Natural killer cell (primary cell): ENCODE data around the gene PDE4D. TPM values are rescaled to one million over a fixed set of nuclear protein-coding genes. Genes with fewer than 3 reads are reported as not detected.

Source experiments
- ATAC-seq, 3 donors: fragments of 150-1000 bp in 2 of 3; fragments of 200-7000 bp in 1 of 3; cut with Tn5 transposase; 1 replicate in 1 of 3; 2 replicates in 2 of 3; pipeline ENCODE4 v1.10.0; 2021; ENCODE audit warnings: mild to moderate bottlenecking in 2 of 3, moderate library complexity in 2 of 3
- DNase-seq, 2 donors: peaks; one replicate each; pipeline versions ENCODE4 v3.0.0 to v3.0.0-alpha.2; 2013 to 2021; ENCODE audit warnings: mixed read lengths in 1 of 2
- H3K27ac ChIP-seq: one replicate; pipeline ENCODE4 v1.5.1; 2013; ENCODE audit warnings: mild to moderate bottlenecking, low read length
- H3K27me3 ChIP-seq: one replicate; pipeline ENCODE4 v1.6.1; 2013; ENCODE audit warnings: low read length; ENCODE audit not compliant: control insufficient read depth, insufficient read depth
- H3K36me3 ChIP-seq: one replicate; pipeline ENCODE4 v1.6.1; 2013; ENCODE audit warnings: low read length; ENCODE audit not compliant: control insufficient read depth, insufficient read depth
- H3K4me1 ChIP-seq: one replicate; pipeline ENCODE4 v1.6.1; 2013; ENCODE audit warnings: low read length; ENCODE audit not compliant: control insufficient read depth, insufficient read depth
- H3K4me3 ChIP-seq: one replicate; pipeline ENCODE4 v1.5.1; 2013; ENCODE audit warnings: low read length
- H3K9me3 ChIP-seq: one replicate; pipeline ENCODE4 v1.6.1; 2013; ENCODE audit warnings: low read length; ENCODE audit not compliant: control insufficient read depth, insufficient read depth
- H3K27ac Mint-ChIP-seq, 2 donors: one replicate each; pipeline ENCODE4 v1.8.0; 2022; ENCODE audit warnings: mild to moderate bottlenecking in 2 of 2, mixed read lengths in 2 of 2, moderate library complexity in 1 of 2
- H3K27me3 Mint-ChIP-seq, 2 donors: one replicate each; pipeline ENCODE4 v1.8.0; 2022; ENCODE audit warnings: low read depth in 2 of 2, mixed read lengths in 2 of 2
- H3K36me3 Mint-ChIP-seq: one replicate; pipeline ENCODE4 v1.8.0; 2022; ENCODE audit warnings: mixed read lengths
- H3K4me1 Mint-ChIP-seq, 2 donors: one replicate each; pipeline ENCODE4 v1.8.0; 2022; ENCODE audit warnings: mixed read lengths in 2 of 2
- H3K4me3 Mint-ChIP-seq: one replicate; pipeline ENCODE4 v1.8.0; 2022; ENCODE audit warnings: mild to moderate bottlenecking, moderate library complexity, mixed read lengths
- H3K9me3 Mint-ChIP-seq, 2 donors: one replicate each; pipeline ENCODE4 v1.8.0; 2022; ENCODE audit warnings: mixed read lengths in 2 of 2
- WGBS: methylation state at CpG from one replicate; pipeline ENCODE4 v1.1.7; 2013; ENCODE audit warnings: missing lambda C conversion rate; ENCODE audit not compliant: insufficient coverage; 5-methylcytosine and 5-hydroxymethylcytosine counted together
- intact Hi-C: fragments of 100-400 bp; cut with micrococcal nuclease; formaldehyde crosslinking; loops from one replicate; pipeline ENCODE4 v1.14.2; 2022
- total RNA-seq, 4 donors: library from RNA; stranded (reverse); fragments of 120-200 nt in 1 of 4; gene quantifications; one replicate each; pipeline versions ENCODE4 v1.2.3 to v1.2.4, GENCODE V29; 2013 to 2022
- TF ChIP-seq, protein P1 (sequence below): fragments of 200-600 bp; IDR thresholded peaks from one replicate; pipeline ENCODE4 v1.8.0; 2022; ENCODE audit warnings: antibody characterized with exemption

Gene PDE4D
- total RNA-seq, 3 donors from 2014 or later (not counting 1 experiment from before 2014, with no cell fraction given), result 109 to 170 (median 116) TPM

DNA sequence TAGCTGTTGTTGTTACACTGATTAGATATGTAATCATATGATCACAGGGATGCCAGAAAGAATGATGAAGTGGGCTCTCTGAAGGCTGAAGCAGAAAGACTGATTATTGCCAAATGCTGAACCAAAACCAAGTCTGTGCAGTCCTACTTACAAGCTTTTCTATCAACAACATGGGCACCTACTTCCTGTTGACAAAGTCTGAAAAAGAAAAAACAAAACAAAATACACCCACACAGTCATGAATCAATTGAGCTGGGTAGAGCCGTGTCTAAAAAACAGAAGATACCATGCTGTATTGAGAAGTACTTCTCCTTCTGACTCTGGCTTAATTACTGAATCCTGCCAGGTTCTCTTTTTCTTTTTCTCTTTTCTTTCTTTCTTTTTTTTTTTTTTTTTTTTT is 947.3 kb downstream of the PDE4D start:
- H3K4me3 ChIP-seq, result no peak overlapping the region
- Mint-ChIP-seq H3K27me3 (peaks cover 0 to 23% of the 10 kb centered on the region in 2 donors), H3K9me3 (no peaks in the 10 kb centered on the region), H3K4me1 (no peaks in the 10 kb centered on the region), H3K36me3 (no peaks in the 10 kb centered on the region), H3K4me3 (no peak overlapping the region), H3K27ac (no peak overlapping the region)
- no peaks in the 10 kb centered on the region for H3K4me1 ChIP-seq
- WGBS, result 83% methylated on average over 1 of the region's 1 CpG
- DNase-seq, result no peak
- TF ChIP-seq, protein P1, sequence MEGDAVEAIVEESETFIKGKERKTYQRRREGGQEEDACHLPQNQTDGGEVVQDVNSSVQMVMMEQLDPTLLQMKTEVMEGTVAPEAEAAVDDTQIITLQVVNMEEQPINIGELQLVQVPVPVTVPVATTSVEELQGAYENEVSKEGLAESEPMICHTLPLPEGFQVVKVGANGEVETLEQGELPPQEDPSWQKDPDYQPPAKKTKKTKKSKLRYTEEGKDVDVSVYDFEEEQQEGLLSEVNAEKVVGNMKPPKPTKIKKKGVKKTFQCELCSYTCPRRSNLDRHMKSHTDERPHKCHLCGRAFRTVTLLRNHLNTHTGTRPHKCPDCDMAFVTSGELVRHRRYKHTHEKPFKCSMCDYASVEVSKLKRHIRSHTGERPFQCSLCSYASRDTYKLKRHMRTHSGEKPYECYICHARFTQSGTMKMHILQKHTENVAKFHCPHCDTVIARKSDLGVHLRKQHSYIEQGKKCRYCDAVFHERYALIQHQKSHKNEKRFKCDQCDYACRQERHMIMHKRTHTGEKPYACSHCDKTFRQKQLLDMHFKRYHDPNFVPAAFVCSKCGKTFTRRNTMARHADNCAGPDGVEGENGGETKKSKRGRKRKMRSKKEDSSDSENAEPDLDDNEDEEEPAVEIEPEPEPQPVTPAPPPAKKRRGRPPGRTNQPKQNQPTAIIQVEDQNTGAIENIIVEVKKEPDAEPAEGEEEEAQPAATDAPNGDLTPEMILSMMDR, result no peak
- intact Hi-C loops, result no loop called here
- no peaks in the 10 kb centered on the region for H3K27me3 ChIP-seq
- H3K9me3 ChIP-seq, result no peaks in the 10 kb centered on the region
- no peak overlapping the region for H3K27ac ChIP-seq
- no peak for ATAC-seq
- H3K36me3 ChIP-seq, result no peaks in the 10 kb centered on the region

GRCh38 chr5:58944221-58944620 is 949.3 kb downstream of the PDE4D start:
- intact Hi-C loops, result no loop called here
- Histone ChIP-seq H3K27ac (no peak overlapping the region), H3K4me3 (no peak overlapping the region), H3K9me3 (no peaks in the 10 kb centered on the region), H3K36me3 (no peaks in the 10 kb centered on the region), H3K27me3 (no peaks in the 10 kb centered on the region), H3K4me1 (no peaks in the 10 kb centered on the region)
- TF ChIP-seq, protein P1, result no peak
- H3K4me3 Mint-ChIP-seq, result no peak overlapping the region
- no peaks in the 10 kb centered on the region for H3K4me1 Mint-ChIP-seq
- H3K27me3 Mint-ChIP-seq, result peaks cover 7 to 23% of the 10 kb centered on the region in 2 donors
- WGBS, result 90% methylated on average over 1 of the region's 1 CpG
- DNase-seq (no peak), ATAC-seq (no peak)
- H3K9me3 Mint-ChIP-seq, result no peaks in the 10 kb centered on the region
- no peaks in the 10 kb centered on the region for H3K36me3 Mint-ChIP-seq
- no peak overlapping the region for H3K27ac Mint-ChIP-seq

DNA sequence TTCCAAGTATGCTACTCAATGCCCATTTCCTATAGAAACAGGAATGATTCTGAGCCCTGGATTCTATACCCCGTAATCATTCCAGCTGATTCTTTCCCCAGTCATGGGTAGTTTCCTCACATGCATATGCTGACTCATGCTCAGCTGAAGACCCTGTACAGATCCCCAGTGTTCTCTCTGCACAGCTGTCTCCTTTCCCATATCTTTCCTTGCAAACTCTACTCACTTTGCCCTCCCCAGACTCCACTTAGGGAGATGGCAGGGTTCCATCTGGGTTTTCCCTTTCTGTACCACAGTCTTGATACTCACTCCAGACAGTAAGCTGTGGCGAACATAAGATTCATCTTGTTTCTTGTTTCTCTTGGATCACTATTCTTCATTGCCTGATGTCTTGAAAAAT is 953.1 kb downstream of the PDE4D start:
- intact Hi-C loops, result no loop called here
- H3K36me3 Mint-ChIP-seq, result no peaks in the 10 kb centered on the region
- no peak overlapping the region for H3K27ac ChIP-seq

DNA sequence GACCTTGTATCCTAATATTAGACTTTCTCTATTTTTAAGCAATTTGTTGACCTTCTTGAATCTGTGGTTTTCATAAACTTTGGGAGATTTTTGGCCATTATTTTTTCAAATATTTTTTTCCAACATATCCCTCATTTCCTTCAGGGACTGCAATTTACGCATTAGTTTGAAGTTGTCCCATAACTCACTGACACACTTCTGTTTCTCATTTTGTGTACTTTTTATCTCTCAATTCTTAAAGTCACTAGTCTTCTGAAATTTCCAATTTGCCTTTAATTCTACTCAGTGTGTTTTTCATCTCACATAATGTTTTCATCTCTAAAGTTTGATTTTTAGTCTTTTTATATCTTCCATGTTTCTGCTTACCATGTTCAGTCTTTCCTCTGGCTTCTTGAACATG is 953.9 kb downstream of the PDE4D start:
- H3K36me3 ChIP-seq, result no peaks in the 10 kb centered on the region
- H3K4me3 ChIP-seq, result no peak overlapping the region
- Mint-ChIP-seq H3K9me3 (no peaks in the 10 kb centered on the region), H3K36me3 (no peaks in the 10 kb centered on the region), H3K27me3 (peaks cover 17 to 30% of the 10 kb centered on the region in 2 donors), H3K4me3 (no peak overlapping the region), H3K4me1 (no peaks in the 10 kb centered on the region), H3K27ac (no peak overlapping the region)
- H3K27ac ChIP-seq, result no peak overlapping the region
- H3K27me3 ChIP-seq, result no peaks in the 10 kb centered on the region
- TF ChIP-seq, protein P1, result no peak
- DNase-seq (no peak), ATAC-seq (no peak)
- WGBS, result 95% methylated on average over 1 of the region's 1 CpG
- intact Hi-C loops, result no loop called here
- H3K9me3 ChIP-seq, result no peaks in the 10 kb centered on the region
- no peaks in the 10 kb centered on the region for H3K4me1 ChIP-seq

More for the DNA sequence above, 953.1 kb downstream of the PDE4D start:
- DNase-seq, result no peak
- Histone ChIP-seq H3K4me3 (no peak overlapping the region), H3K27me3 (no peaks in the 10 kb centered on the region), H3K9me3 (no peaks in the 10 kb centered on the region), H3K36me3 (no peaks in the 10 kb centered on the region), H3K4me1 (no peaks in the 10 kb centered on the region)
- no peaks in the 10 kb centered on the region for H3K4me1 Mint-ChIP-seq
- H3K4me3 Mint-ChIP-seq, result no peak overlapping the region
- ATAC-seq, result no peak
- H3K9me3 Mint-ChIP-seq, result no peaks in the 10 kb centered on the region
- TF ChIP-seq, protein P1, result no peak
- H3K27me3 Mint-ChIP-seq, result peaks cover 13 to 24% of the 10 kb centered on the region in 2 donors
- H3K27ac Mint-ChIP-seq, result no peak overlapping the region
- 61% methylated on average over 2 of the region's 2 CpGs for WGBS
